T1000 (cell line): ENCODE data around the gene COPS8.
A peak's percentile ranks its signal among the peaks of the same experiment; 100 is the strongest.

Source experiments
- DNase-seq: peaks from one replicate; lab custom pipeline; 2025; ENCODE audit warnings: mixed read lengths; lab: John Stamatoyannopoulos, UW

COPS8 gene

DNA sequence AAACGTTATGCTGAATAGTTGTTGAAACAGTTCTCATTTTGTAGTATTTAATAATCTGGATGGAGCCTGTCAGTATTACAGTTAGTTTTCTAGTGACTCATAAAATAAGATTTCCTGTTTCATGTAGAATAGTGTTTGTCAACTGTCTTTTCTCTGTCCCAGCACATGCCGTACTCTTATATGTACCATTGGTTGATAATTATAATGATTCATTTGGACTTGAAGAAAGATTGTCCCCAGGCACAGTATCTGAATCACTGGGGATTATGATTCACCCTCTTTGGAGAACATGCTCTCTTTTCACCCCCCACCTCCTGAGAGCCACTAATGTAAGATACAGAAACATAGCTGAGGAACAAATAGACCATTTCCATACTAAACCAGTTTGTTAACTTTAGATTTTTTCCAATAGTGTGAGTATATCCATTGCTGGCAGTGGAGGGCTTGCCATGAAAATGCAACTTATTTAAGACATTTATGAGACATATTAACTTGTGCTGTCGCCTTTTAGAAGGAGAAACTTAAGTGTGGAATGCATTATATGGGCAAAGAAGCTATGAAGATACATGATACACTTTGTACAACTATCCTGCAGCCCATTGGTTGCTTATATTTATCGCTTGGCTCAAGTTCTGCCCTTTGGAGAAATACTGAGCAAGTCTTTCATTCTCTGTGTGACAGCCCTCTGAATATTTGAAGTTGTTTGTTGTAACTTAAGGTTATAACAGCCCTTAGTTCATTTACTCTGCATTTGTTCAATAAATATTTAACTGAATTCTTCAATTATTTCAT lies 12.4 kb downstream of the COPS8 start:
- DNase-seq = peak; percentile 53

DNA sequence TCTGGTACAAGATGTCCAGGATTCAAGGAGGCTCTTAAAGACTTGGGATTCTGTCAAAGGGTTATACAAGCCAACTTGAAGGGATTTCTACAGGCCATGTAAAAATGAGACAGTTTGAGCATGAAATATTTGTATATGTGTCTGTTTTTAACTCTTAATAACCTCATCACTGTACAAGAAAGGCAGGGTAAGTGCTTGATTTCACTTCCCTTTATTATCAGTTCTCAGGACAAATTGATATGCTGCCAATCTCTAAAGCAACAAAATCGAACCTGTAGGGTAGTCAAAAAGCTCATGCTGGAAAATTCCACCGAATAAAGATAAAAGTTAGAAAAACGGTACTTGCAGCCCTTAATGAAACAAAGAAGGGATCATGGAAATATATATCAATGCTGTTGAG lies 14.1 kb downstream of the COPS8 start:
- DNase-seq = no peak

DNA sequence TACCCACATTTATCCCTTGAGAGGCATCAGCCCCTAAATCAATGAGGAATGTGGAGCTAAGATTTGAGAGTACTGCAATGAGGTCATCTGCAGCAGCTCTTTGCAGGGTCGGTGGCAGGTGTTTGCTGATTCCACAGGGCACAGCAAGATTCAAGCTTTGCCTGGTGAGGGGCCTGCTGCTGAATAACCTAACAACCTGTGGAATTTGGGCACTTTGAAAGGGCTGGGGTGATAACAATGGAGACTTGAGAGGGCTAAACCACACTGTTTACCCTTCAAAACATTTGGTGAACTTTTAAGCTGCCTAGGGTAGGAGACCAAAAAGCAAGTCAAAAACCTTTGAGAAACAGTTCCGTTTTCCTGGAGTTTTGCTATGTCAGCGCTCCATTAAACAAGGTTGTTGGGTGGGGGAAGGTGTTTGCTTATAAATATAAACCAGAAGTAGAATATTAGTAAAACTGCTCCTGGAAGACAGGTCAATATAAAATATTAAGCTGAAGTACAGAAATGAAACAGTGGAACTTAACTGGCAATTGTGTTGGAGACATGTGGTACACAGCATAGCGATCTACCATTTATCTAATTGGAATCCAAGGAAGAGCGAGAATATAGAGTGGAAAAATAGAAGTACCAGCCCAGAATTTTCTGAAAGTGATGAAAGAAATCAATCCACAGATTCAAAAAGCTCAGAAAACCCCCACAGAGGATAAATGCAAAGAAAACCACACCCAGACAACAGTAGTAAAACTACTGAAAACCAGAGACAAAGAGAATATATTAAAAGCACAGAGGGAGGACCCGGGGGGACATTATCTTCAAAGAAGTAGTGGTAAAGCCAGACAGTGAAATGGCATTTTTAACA lies 15.7 kb downstream of the COPS8 start:
- DNase-seq = no peak

DNA sequence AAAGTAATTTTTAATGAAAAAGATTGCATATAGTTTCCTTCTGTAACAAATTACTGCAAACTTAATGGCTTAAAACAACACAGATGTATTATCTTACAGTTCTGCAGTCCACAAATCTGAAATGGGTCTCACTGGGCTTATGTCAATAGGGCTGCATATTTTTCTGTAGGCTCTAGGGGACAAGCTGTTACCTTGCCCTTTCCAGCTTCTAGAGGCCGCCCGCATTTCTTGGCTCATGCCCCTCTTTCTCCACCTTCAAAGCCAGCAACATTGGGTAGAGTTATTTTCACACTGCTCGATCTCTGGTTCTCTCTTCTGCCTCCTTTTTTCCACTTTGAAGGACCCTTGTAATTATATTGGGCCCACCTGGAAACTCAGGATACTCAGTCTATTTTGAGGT lies 16.7 kb downstream of the COPS8 start:
- DNase-seq = no peak

DNA sequence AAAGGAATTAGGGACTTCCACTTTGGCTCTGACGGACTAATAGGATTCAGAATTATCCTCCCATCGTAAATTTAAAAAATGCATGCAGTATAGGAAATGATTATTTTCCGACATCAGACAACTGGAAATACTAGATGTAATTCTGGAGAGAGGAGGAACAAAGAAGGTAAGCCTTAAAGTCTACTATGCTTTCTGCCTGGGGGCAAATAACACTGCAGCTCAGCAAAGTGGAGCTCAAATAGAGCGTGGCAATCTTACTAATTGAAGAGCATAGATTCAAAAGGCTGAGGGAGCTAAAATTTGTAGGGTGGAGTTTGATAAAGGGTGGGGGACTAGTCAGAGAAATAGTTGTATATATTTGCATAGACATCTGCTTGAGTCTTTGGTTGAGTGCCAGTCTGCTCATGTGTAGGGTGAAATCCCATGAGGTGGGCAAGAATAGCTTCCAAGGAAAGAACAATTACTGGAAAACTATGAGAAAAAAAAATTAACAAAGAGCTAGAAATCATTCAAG lies 23.8 kb downstream of the COPS8 start:
- DNase-seq = no peak

DNA sequence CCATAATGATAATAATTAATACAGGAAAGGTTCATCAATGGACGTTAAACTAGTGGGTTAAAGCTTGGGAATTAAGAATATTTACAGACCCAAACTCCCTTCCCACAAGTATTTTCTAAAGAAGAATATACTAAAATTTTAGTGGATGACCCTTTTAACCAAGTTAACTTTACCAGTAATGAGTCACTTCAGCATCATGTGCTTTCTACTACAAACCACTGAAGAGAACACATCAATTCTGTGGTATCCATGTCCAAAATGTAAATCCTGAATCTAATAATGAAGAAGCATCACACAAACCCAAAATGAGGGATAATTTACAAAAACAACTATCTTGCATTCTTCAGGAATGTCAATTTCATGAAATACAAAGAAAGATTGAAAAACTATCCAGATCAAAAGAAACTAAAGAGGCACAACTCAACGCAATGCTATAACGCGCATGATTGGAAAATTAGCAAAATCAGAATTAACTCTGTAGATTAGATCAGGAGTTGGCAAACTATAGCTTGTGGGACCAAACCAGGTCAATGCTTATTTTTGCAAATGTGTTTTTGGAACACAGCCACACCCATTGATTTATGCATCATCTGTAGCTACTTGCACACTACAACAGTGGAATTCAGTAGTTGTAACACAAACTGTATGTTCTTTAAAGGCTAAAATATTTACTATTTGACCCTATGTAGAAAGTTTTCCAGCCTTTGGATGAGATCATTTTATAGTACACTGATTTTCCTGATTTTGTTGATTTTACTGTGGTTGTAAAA lies 27.5 kb downstream of the COPS8 start:
- DNase-seq = no peak

DNA sequence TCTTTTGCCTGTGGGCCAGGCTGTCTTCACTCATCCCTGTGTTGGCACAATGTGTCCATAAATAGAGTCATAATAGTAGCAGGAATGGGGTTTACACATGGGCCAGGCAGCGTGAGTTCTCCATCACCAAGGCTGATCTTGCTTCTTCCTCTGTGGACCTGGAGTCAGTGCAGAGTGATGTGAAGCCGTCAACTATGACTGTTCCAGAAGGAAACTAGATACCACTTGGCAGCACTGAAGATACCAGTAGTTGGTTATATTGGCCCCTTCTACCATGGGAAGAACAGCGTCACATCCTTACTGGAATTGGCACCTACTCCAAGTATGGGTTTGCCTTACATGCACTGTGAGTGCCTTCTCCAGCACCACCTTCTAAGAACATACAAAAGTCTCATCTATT lies 30.2 kb downstream of the COPS8 start:
- no peak for DNase-seq

DNA sequence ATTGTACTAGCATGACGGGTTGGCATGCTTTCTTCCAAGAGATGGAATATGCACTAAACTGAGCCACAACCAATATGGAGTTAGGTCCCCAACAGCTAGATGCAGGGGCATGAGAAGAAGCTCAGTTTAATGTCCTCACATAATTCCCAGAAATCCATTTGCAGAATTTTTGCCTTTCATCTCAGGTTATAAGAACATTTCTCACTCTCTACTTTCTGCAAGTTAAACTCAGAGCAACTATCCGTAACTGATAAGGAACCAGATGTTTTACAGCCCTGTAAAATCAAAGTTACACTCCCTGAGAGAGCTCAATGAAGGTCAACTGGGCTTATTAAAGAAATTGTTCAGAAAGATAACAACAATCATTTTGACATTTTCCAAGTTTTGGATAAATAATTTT lies 30.7 kb downstream of the COPS8 start:
- DNase-seq = no peak

DNA sequence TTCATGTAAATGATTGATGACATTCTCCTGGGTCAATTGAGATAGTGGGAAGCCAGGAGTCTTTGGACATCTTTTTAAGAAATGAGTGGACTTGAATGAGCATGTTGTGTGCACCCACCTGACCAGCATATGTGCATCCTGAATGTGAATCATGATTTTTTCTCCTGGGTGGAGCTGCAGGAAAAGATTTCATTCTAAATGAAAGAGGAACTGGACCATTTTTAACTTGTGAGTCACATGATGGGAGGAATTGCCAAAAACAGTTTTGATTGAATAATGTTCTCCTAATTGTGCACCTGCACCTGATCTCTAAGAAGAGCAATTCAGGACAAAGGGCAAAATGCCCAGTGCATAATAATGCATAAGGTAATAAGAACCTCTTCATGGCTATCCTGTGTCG lies 32.3 kb downstream of the COPS8 start:
- no peak for DNase-seq

DNA sequence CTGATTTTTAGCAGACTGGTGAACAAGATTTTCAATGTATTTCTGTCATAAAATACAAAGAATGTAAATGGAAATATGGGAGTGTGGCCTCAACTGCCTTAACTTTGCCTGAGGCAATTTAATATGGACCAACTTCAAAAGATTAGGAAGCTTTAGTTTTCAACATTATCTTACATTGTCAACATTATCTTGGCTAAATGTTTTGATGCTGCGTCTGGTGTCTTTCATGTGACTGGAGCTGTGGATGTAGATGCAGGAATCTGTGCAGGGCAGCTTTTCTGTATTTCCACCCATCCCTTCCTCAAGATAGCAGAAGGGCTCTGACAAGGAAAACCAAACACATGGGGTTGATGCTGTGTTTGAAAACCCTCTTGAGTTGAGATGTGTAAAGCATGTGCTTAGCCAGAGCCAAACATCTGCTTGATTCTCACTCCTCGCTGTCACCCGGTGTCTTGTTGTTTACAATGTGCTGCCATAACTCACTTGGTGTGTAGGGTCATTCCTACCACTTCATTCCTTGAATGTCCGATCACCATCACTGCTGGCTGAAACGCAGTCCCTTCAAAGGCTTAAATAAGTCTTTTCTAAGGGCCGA lies 33.0 kb downstream of the COPS8 start:
- no peak for DNase-seq

DNA sequence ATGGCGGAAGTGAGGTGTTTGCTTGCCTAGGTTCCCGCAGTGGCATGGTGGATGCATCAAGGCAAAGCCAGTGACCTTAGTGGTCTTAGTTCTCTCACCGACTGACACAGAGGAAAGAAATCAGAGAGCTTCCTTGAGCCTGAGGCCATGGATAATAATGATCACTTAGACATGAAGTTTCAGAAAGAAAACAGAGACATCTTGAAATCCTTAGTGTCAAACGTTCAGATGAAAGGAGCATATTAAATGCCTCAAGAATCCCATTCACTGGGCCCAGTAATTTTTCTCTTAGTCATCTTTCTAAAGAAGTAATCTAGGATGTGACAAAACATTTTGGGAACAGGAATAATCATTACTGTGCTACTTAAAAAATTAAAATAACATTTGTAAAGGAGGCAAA lies 35.2 kb downstream of the COPS8 start:
- no peak for DNase-seq

DNA sequence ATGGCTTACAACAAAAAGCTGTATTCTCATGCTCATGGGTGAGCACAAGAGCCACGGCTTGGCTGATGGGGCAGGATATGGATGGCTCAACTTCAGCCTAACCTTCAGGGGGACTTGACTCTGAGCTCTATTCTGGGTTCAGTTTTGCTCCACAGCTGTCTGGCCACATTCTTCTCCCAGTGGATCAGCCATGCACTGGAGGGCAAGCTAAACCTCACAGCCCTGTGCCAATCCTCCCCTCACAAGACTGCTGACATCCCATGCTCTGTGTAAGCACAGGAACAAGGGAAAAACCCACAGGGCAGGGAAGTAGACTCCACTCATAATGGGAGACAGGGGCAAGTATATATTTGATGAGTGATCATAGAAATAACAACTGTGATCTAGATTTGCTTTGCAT lies 35.6 kb downstream of the COPS8 start:
- no peak for DNase-seq

DNA sequence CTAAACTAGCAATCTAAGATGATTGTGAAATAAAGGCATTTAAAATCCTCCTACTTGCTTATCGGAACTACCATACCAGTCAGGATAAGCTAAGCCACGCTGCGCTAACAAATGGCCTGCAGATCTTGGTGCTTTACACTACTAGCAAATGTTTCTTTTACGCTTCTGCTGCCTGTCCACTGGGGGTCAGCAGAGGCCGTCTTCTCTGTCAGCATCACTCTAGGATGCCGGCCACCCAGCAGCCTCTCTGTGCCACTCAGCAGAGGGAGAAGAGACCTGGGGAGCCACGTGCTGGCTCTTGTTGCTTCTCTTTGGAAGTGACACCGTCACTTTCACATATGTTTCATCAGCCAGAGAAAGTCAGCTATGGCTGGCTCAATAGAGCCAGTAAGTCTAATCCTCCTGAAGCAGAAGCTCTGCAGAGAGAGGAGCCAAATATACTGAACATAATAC lies 36.6 kb downstream of the COPS8 start:
- DNase-seq = peak; percentile 72

DNA sequence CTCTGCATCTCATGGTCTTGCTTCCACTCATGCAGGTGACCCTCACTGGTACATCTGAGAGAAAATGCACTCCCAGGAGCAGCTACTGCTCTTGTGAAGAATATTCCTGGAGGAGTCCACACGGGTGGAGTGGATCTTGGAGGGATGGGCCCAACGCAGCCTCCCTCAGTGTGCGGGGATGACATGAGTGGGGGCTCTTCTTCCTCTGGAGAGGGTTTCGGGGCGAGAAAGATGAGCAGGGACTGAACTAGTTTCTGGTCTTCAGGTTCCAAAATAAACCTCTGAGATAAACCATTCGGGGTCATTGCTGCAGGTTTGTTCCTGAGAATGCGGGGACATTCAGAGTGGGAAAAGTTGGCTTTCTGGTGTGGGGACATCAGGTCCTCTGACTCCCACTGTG lies 39.1 kb downstream of the COPS8 start:
- no peak for DNase-seq

DNA sequence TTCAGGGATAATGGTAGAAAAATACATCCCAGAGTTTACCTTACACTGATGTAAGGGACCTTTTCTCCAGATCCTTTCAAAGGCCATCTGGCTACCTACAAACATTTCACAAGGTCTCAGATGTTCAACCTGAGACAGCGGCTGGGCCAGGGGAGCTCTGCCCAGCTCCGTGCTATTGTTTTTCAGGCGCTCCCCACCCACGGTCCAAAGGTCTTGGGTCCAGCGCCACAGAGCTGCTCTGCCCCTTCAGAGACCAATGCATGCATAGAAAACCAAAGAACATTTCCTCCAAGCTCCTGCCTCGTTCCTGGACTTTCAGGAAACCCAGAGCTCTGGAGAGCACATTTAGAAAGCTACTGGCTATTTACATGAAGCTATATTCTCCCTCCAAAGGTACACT lies 40.3 kb downstream of the COPS8 start:
- no peak for DNase-seq

DNA sequence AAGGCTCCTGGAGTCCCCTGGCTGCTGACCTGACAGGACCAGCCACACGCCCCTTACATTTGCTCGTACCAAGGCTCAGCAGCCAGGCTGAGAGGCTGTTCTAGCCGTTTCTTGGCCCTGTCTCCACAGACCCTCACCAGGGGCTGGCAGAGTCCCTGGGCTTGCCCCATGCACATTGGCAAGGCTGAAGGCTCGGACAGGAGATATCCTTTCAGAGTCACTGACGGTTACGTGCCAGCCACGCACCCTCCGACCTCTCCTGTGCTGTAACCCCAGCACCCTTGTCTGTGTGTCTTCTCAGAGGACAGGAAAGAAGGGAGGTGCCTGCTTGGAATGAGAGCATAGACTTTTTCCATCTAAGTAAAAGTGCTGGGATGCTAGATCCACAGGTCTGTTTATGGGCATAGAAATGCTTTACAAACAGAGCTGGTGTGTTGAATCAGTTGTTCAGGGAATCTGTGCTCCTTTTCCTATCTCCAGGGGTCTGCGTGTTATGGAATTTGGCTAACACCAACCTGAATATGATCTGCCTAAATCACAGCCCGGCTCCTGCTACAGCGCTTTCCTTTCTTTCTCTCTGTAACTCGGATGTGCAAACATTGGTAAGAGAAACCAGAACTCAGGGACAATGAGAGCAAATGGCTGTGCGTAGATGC lies 41.0 kb downstream of the COPS8 start:
- no peak for DNase-seq

DNA sequence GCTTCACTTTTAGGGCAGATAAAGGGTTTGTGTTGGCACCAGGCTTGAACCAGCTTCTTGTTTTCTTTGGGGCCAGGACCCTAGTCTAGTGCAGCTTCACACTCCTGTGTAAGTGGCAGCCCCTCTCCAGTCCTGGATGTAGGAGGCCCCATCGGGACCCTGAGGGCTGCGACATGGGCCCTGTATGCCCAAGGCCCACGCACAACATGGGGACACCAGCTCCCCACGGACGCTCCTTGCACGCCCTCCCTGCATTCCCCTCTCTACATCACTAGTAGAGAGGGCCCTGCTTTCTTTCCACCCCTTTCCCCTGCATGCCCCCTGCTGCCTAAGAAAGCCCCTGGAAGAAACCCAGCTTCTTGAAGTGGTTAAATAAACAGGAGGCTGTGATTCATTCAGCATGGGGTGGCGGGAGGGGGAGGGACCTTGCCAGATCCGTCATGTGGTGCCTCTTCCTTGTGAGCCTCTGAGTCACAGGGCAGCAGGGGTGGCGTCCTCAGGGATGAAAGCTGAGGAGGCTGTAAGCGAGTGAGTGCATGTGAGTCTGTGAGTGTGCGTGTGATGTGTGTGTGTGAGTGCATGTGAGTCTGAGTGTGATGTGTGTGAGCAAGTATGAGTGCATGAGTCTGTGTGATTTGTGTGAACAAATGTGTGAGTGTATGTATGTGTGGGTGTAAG lies 42.5 kb downstream of the COPS8 start:
- peak; percentile 87 for DNase-seq

DNA sequence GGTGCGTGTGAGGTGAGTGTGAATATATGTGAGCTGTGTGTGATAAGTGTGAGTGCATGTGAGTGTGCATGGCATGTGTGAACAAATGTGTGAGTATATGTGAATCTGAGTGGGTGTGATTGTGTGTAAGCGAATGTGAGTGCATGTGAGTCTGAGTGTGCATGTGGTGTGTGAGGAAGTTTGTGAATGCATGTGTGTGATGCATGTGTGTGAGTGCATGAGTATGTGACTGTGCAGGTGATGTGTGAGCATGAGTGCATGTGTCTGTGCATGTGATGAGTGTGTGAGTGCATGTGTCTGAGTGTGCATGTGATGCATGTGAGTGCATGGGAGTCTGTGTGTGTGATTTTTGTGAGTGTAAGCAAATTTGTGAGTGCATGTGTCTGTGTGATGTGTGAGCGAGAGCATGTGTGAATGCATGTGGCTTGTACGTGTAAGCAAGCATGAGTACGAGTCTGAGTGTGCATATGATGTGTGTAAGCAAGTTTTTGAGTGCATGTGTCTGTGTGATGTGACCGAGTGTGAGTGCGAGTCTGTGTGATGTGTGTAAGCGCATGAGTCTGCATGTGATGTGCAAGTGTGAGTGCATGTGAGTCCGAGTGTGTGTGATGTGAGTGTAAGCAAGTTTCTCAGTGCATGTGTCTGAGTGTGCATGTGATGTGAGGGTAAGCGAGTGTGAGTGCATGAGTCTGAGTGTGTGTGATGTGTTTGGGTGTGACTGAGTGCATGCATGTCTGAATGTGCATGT lies 43.3 kb downstream of the COPS8 start:
- no peak for DNase-seq

DNA sequence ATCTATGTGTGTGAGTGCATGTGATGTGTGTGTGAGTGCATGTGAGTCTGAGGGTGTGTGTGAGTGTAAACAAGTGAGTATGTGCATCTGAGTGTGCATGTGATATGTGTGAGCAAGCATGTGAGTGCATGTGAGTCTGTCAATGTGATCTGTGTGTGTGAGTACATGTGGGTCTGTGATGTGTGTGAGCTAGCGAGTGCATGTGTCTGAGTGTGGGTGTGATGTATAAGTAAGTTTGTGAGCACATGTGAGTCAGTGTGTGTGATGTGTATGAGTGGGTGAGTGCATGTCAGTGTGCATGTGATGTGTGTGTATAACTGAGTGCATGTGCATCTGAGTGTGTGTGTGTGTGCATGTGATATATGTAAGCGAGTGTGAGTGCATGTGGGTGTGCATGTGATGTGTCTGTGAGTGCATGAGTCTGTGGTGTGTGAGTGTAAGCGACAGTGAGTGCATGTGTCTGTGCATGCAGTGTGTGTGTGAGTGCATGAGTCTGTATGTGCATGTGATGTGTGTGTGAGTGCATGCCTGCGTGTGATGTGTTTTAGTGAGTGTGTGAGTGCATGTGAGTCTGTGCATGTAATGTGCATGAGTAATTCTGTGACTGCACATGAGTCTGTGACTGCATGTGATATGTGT lies 44.1 kb downstream of the COPS8 start:
- no peak for DNase-seq
